HuH-7.5 (cell line): ENCODE results near the gene DIRAS1.
"Not testable (repeated sequence)": the region's sequence is repeated elsewhere in the genome, so short reads cannot be mapped to it uniquely, and the experiment has no call there.

Experiments
- DNase-seq: peaks from one replicate; pipeline ENCODE4 v3.0.0; 2011; ENCODE audit warnings: low spot score

Gene DIRAS1

GRCh38 chr19:2726904-2727639 is 5.9 kb upstream of the DIRAS1 start:
- DNase-seq = no peak

DNA sequence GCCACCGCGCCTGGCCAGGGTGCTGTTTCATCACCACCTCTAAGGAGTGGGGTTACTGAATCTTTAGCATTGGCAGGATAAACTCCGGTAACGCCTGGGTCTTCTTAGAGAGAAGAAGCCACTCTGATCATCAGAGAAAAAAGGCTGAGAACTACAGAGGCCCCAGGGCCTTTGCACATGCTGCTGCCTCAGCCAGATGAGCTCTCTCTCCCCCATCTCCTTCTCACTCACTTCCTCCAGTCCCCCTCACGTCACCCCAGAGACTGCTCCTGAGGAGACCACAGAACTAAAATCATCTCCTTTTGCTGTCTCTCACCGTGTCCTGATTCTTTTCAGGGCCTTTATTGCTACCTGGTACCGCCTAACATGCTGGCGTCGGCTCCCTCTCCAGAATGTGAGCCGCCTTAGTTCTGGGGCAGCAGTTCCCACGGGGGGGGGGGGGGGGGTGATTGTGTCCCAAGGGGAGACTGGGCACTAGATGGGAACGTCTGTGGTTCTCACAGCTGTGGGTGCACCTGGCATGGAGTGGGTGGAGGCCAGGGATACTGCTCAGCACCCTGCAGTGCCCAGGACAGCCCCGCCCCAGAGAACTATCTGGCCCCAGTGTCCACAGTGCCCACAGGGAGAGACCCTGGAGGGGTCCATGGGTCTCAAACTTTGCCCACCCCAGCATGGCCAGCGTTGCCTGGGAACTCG is 5.1 kb upstream of the DIRAS1 start:
- DNase-seq = no peak

DNA sequence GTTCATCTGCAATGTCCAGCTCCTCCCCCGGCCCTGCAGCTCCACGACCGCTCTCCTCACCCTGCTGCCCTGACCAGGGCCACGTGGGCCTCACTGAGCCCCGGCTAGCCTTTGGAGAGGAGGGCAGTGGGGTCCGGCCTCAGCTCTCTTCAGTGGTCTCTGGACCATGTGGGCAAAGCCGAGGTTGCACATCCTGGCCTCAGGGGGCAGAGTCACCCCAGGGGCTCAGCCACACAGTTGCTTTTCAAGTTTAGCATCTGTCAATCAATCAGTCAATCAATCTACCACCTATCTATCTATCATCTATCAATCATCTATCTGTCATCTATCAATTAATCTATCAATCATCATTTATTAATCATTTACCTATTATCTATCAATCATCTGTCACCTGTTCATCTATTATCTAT is 3.0 kb upstream of the DIRAS1 start:
- DNase-seq = no peak

- no peak for DNase-seq
Measured at GRCh38 chr19:2723747-2724146, 2.6 kb upstream of the DIRAS1 start.

- no peak for DNase-seq
Measured at GRCh38 chr19:2723345-2723715, 2.2 kb upstream of the DIRAS1 start.

DNA sequence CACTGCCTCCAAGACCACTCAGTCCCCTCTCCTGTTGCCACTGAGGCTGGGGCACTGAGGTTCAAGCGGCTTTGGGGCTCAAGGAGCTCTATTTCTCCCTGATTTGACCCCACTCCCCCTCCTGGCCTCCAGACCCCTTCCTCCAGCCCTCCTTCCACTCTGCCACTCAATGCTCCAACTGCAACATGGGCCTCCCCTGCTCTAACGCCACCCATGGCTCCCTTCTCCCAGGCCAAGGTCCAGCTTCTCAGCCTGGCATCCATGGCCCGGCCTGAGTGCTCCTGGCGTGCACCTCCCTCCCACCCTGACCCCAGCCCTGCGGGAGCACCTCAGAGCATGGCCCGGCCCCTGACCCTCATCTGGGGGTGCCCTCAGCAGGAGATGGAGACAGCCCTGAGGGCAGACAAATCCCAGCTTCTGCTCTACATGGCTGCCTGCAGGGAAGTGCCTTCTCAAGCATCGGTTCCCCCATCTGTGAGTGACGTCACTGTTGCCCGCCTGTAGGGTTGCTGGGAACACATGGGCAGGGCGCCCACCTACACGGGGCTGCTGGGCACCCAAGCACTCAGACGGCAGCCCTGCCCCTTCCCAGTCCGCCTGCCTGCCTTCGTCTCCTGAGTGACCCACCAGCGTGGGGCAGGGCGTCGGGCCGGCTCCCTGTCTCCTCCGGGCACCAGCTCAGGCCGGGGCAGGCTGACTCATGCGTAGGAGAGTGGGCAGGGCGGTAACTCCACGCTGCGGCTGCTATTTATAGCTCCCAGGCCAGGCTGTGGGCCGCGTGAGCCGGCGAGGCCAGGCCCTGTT is 1.6 kb upstream of the DIRAS1 start:
- DNase-seq = no peak

- no peak for DNase-seq
Measured at GRCh38 chr19:2721570-2722540, 683 bp upstream of the DIRAS1 start.

DNA sequence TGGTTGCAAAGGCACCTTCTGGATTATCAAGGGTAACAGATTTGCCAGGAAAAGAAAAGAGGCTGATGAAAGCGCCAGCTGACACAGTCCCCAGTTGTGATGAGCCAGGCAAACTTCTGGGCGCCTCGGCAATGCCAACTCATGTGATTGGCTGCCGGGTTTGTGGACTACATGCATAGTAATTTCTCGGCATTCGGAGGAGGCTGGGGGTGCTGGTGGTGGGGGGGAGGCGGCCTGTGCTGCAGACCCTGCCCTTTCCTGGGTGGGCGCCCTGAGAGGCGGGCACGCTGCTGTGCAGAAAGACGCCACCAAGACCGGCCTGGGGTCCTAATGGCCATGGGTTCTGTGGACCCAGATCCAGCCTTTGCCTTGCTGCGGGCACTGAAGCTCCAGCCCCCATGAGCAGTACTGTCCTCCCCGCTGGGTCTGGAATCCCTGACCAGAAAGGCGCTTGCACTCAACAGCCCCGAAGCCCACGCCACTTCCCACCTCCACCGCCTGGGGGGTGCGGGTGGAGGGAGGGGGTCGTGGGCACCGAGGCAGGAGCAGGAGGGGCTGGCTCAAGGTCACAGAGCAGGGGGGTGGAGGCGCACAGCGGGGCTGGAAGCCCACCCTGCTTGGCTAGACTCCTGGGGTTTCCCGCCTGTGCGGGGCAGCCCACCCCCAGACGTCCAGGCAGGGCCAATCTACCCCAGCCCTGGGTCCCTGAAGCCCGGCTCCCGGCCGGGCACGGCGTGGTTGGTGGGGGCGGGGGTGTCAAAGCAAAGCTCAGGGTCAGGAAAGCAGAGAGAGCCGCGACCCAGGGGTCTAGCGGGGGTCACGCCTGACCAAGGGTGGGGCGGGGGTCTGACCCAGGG is 1.0 kb downstream of the DIRAS1 start:
- DNase-seq = no peak

DNA sequence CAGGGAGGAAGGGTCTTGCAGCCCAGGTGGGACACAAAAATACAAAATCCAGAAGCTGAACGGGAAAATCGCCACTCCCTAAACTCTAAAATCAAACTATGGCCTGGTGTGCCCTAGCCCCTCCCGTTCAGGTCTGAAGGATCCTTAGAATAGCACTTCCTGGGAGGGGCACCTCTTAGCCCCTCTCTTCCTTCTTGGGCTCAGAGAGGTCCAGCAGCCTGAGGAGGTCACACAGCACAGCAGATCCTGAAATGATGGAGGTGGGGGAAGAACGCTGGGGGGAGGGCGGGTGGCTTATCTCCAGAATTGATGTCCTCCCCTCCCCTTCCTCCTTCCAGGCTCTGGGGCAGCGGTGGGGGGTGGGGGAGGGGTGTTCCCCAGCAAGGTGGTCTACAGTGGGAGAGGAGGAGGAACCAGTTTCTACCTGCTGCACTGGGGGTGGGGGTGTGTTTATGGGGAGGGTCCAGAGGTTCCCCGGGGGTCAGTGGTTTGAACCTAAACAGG is 1.9 kb downstream of the DIRAS1 start:
- DNase-seq = no peak

GRCh38 chr19:2717638-2718541 is 3.3 kb downstream of the DIRAS1 start:
- DNase-seq = no peak

GRCh38 chr19:2716722-2717637 is 4.2 kb downstream of the DIRAS1 start:
- DNase-seq = no peak

DNA sequence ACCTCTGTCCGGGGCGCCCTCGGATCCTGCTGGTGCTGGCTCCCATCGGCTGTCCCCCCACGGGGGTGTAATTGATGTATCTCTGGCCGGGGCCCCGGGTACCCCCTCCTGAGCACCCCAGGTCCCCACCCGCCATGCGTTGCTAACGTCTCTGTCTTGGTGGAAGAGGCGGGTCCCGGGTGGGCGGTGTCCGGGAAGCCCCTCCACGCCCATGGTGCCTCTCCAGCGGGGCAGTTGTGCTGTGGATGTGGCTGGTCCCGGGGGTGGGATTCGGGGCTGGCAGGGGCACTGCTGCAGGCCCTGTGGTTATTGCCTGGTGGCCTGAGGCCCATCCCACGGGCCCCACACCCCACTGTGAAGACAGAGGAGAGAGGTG is 4.9 kb downstream of the DIRAS1 start:
- DNase-seq = no peak

DNA sequence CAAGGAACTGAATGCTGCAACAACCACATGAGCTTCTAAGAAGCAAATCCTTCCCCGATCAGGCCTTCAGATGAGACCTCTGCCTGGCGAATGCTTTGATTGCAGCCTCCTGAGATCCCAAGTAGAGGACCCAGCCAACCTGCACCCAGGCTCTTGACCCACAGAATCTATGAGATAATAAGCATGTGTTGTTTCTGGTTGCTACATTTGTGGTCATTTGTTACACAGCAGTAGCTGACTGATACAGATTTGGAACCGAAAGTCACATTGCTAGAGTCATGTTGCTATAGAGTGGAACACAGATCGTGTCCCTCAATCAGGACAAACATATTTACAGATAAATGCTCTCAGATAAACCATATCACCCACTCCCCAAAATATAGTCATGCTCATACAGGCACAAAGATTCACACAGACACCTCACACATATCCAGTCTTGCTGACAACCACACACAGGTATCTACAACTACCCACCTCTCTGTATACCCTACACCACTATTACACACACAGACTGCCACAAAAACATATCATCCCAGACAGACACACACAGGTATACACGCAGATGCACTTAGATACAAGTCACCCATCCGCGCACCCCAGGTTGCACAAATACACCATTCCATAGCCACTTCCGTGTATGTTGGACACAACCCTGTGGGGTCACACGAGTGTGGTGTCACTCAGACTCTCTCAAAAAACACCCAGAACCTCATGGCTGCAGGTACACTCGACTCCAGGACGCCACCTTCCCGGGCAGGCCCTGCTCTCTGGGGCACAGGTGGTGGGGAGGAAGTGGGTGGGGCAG is 5.5 kb downstream of the DIRAS1 start:
- DNase-seq = no peak

DNA sequence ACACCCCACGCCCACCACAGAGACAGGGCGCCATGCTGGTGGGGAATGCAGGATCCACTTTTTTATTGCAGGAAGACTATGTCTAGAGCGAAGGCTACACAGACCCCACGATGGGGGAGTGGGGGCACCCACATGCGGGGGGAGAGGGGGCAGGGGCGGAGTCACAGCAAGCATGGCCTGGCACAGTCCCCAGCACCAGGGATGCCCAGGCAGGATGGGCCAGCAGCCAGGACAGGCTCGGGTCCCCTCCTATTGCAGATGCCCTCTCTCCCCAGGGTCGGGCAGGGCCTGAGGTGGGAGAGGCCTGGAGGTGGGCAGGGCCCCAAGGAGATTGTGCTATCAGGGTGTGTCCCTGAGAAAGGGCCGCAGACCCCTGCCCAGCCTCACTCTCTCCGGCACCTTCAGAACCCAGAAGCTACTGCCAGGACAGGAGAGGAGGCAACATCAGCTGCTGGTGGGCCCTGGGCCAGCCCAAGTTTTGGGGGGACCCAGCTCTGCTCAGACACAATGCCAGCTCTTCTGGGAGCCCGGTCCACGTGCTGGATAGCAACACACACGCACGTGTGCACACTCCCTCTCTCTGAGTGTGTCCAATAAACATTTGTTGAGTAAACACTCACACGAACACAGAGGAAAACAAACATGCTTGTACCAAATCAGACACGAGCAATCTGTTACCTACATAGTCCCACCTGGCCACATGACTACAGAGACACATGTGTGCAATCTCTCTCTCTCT is 6.5 kb downstream of the DIRAS1 start:
- DNase-seq = no peak

- DNase-seq = not testable (repeated sequence)
Measured at GRCh38 chr19:2714102-2714501, 7.1 kb downstream of the DIRAS1 start.

DNA sequence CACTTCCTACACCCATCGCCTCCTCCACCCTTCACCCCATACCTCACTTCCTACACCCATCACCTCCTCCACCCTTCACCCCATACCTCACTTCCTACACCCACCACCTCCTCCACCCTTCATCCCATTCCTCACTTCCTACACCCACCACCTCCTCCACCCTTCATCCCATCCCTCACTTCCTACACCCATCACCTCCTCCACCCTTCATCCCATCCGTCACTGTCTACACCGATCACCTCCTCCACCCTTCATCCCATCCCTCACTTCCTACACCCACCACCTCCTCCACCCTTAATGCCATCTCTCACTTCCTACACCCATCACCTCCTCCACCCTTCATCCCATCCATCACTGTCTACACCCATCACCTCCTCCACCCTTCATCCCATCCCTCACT is 8.0 kb downstream of the DIRAS1 start:
- DNase-seq = not testable (repeated sequence)

- DNase-seq = no peak
Measured at GRCh38 chr19:2711875-2712205, 9.3 kb downstream of the DIRAS1 start.
